Amygdala (tissue), 56 donors: ENCODE results near the gene ABCC6.
"Not testable (repeated sequence)": the region's sequence is repeated elsewhere in the genome, so short reads cannot be mapped to it uniquely, and the experiment has no call there.

Experiments
- DNase-seq, 56 donors: peaks; one replicate each; lab custom pipeline; 2025; lab: John Stamatoyannopoulos, UW

ABCC6 gene

GRCh38 chr16:16191493-16192167, 31.7 kb downstream of the ABCC6 start:
- no peak for DNase-seq

GRCh38 chr16:16190966-16191365, 32.3 kb downstream of the ABCC6 start:
- DNase-seq, result not testable (repeated sequence)

DNA sequence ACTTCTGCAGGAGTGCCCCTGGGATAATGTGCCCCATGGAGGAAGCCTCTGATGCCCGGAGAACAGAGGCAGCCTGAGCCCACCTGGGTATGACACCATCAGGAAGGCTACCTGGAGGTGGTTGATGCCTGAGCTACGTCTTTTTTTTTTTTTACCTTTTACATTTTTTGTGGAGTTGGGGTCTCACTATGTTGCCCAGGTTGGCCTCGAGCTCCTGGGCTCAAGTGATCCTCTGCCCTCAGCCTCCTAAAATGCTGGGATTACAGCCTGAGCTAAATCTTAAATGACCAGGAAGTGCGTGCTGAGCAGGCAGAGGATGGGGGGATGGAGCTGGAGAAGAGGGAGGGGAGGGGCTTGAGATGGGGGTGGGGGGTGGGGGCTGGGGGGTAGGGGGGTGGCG, 32.7 kb downstream of the ABCC6 start:
- DNase-seq, result no peak

DNA sequence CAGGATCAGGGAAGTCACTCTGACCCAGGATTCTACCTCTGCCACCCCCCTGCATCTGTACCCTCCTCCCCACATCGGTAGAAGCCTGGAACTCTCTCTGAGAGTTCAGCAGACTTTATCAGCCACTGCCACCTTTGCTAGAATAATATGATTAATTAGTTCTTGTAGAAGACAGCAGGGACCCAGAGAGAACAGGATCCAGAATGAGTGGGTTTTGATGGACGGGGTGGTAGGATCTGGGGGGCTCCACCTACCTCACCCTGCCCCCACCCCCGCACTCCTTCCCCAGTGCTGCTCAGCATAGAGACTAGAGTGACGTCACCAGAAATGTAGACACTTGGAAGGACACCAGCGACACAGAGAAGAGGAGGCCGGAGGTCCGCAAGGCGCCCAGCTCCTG, 33.5 kb downstream of the ABCC6 start:
- no peak for DNase-seq

- no peak for DNase-seq
Measured at GRCh38 chr16:16188827-16189226, 34.5 kb downstream of the ABCC6 start.

- no peak for DNase-seq
Measured at GRCh38 chr16:16186820-16187219, 36.5 kb downstream of the ABCC6 start.

- DNase-seq, result no peak
Measured at GRCh38 chr16:16185095-16185494, 38.2 kb downstream of the ABCC6 start.

GRCh38 chr16:16184594-16184993, 38.7 kb downstream of the ABCC6 start:
- DNase-seq, result no peak

DNA sequence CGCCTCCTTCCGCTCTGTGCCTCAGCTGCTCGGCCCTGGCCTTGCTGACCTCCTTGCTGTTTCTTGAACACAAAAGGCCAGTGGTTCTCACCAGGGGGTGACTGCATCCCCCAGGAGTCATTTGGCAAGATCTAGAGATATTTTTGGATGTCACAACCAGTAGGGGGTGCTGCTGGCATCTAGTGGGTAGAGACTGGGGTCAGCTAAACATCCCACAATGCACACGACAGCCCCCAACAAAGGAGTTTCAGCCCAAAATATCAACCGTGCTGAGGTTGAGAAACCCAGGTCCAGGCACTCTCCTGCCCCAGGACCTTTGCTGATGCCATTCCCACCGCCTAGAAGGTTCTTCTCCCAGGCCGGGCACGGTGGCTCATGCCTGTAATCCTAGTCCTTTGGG, 39.7 kb downstream of the ABCC6 start:
- DNase-seq, result no peak

DNA sequence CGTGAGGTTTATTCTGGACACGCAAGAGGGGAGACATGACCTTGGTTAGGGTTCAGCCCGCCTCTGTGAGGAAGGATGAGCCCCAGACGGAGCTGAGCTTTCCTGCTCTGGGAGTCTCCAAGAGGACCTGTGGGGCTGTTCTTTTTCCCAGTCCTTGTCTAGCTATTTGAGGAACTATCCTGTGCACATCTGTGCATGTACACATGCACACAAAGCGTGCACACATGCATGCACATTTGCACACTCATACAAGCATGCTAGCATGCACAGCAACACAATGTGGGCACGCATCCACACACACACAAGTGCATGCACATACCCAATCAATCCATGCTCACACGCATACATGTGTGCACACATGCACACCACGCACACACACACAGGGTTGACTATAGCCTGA, 40.4 kb downstream of the ABCC6 start:
- no peak for DNase-seq

- DNase-seq, result not testable (repeated sequence)
Measured at GRCh38 chr16:16181748-16182147, 41.5 kb downstream of the ABCC6 start.

GRCh38 chr16:16178455-16179162, 44.7 kb downstream of the ABCC6 start:
- no peak for DNase-seq

GRCh38 chr16:16176328-16176727, 47.0 kb downstream of the ABCC6 start:
- DNase-seq, result no peak

- DNase-seq, result peak in 3 of 56 donors; percentile 3 to 7 (median 6)
Measured at GRCh38 chr16:16175296-16175695, 48.0 kb downstream of the ABCC6 start.

- no peak for DNase-seq
Measured at GRCh38 chr16:16172991-16173390, 50.3 kb downstream of the ABCC6 start.

GRCh38 chr16:16171332-16171919, 51.9 kb downstream of the ABCC6 start:
- DNase-seq, result no peak

- DNase-seq, result no peak
Measured at GRCh38 chr16:16169615-16170014, 53.7 kb downstream of the ABCC6 start.

- no peak for DNase-seq
Measured at GRCh38 chr16:16168431-16168830, 54.9 kb downstream of the ABCC6 start.

GRCh38 chr16:16167927-16168326, 55.4 kb downstream of the ABCC6 start:
- DNase-seq, result no peak

- DNase-seq, result no peak
Measured at GRCh38 chr16:16166949-16167348, 56.3 kb downstream of the ABCC6 start.

DNA sequence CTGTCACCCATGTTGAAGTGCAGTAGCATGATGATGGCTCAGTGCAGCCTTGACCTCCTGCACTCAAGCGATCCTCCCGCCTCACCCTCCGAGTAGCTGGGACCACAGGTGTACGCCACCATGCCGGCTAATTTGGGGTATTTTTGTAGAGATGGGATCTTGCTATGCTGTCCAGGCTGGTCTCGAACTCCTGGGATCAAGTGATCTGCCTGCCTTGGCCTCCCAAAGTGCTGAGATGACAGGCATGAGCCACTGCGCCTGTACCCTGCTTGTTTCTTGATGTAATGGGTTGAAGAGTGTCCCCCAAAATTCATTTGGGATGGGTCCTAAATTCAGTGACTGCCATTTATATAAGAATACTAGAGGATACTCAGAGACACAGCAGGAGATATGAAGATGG, 57.2 kb downstream of the ABCC6 start:
- DNase-seq, result no peak

GRCh38 chr16:16164243-16164642, 59.1 kb downstream of the ABCC6 start:
- DNase-seq, result no peak
